Colonic mucosa (tissue), 4 donors: ENCODE results near the gene PNLDC1. TPM values are rescaled to one million over a fixed set of nuclear protein-coding genes. Genes with fewer than 3 reads are reported as not detected.

Experiments
- DNase-seq: peaks from one replicate; pipeline ENCODE4 v3.0.0-alpha.2; 2020
- H3K27ac ChIP-seq: fragments of 200-600 bp; one replicate; pipeline ENCODE4 v1.8.0; 2021
- H3K27me3 ChIP-seq: fragments of 200-600 bp; one replicate; pipeline ENCODE4 v1.8.0; 2021
- H3K36me3 ChIP-seq: fragments of 200-600 bp; one replicate; pipeline ENCODE4 v1.8.0; 2021
- H3K4me1 ChIP-seq: fragments of 200-600 bp; one replicate; pipeline ENCODE4 v1.8.0; 2021; ENCODE audit warnings: mild to moderate bottlenecking
- H3K4me3 ChIP-seq: fragments of 200-600 bp; one replicate; pipeline ENCODE4 v1.8.0; 2021
- H3K9ac ChIP-seq, 2 donors: one replicate each; pipeline ENCODE4 v1.7.0; 2013; ENCODE audit warnings: control low read depth in 2 of 2, low read depth in 2 of 2, low read length in 2 of 2
- H3K9me3 ChIP-seq: fragments of 200-600 bp; one replicate; pipeline ENCODE4 v1.8.0; 2021
- intact Hi-C: fragments of 100-400 bp; cut with DNase I; formaldehyde crosslinking; loops from one replicate; pipeline ENCODE4 v1.14.1; 2022
- total RNA-seq, 2 donors: library from RNA; stranded (reverse); fragmentation: NEBNext Ultra II Directional in 1 of 2; extraction: Animal tissue kit (Norgen Biotek cat#: 25700) in 1 of 2; gene quantifications; one replicate each; pipeline ENCODE4 v1.2.1, GENCODE V29; 2021
- TF ChIP-seq, protein P1 (sequence below): fragments of 200-600 bp; IDR thresholded peaks from one replicate; pipeline ENCODE4 v1.8.0; 2022; ENCODE audit warnings: antibody characterized with exemption, mild to moderate bottlenecking
- donor health status: healthy.
- donor health status: DM: no; HTN: no; CAD: no.
- donor health status: DM: no; HTN: no; CAD: no.

Gene PNLDC1
- total RNA-seq, 2 donors from 2014 or later = 0.72 TPM; not detected in 1

DNA sequence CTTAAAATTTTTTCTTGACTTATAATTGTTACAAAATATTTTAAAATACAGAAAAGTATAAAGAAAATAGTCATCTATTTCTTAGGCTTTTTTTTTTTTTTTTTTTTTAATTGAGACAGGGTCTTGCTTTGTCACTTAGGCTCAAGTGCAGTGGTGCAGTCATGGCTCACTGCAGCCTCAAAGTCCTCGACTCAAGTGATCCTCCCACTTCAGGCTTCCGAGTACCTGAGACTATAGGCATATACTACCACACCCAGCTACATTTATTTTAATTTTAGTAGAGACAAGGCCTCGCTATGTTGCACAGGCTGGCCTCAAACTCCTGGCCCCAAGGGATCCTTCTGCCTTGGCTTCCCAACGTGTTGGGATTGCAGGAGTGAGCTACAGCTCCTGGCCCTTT is 43.6 kb upstream of the PNLDC1 start:
- Histone ChIP-seq H3K36me3 (peaks cover 5% of the 10 kb centered on the region), H3K4me3 (no peak overlapping the region), H3K9me3 (no peaks in the 10 kb centered on the region), H3K9ac (no peak overlapping the region), H3K27me3 (no peaks in the 10 kb centered on the region), H3K27ac (no peak overlapping the region), H3K4me1 (no peaks in the 10 kb centered on the region)
- TF ChIP-seq, protein P1, sequence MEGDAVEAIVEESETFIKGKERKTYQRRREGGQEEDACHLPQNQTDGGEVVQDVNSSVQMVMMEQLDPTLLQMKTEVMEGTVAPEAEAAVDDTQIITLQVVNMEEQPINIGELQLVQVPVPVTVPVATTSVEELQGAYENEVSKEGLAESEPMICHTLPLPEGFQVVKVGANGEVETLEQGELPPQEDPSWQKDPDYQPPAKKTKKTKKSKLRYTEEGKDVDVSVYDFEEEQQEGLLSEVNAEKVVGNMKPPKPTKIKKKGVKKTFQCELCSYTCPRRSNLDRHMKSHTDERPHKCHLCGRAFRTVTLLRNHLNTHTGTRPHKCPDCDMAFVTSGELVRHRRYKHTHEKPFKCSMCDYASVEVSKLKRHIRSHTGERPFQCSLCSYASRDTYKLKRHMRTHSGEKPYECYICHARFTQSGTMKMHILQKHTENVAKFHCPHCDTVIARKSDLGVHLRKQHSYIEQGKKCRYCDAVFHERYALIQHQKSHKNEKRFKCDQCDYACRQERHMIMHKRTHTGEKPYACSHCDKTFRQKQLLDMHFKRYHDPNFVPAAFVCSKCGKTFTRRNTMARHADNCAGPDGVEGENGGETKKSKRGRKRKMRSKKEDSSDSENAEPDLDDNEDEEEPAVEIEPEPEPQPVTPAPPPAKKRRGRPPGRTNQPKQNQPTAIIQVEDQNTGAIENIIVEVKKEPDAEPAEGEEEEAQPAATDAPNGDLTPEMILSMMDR = no peak
- no peak for DNase-seq
- intact Hi-C loops = no loop called here

- Histone ChIP-seq H3K9ac (no peak overlapping the region), H3K4me1 (peaks cover 3% of the 10 kb centered on the region), H3K9me3 (no peaks in the 10 kb centered on the region), H3K36me3 (peaks cover 5% of the 10 kb centered on the region), H3K4me3 (no peak overlapping the region), H3K27ac (no peak overlapping the region), H3K27me3 (no peaks in the 10 kb centered on the region)
- intact Hi-C loops = no loop called here
- TF ChIP-seq, protein P1 = no peak
- DNase-seq = no peak
Observed at GRCh38 chr6:159758031-159759001, 41.8 kb upstream of the PNLDC1 start.

- no peak for DNase-seq
- no peak overlapping the region for H3K27ac ChIP-seq
- H3K4me3 ChIP-seq = no peak overlapping the region
- H3K27me3 ChIP-seq = no peaks in the 10 kb centered on the region
- no peaks in the 10 kb centered on the region for H3K36me3 ChIP-seq
- intact Hi-C loops = no loop called here
- TF ChIP-seq, protein P1 = no peak
- no peak overlapping the region for H3K9ac ChIP-seq
- H3K4me1 ChIP-seq = peaks cover 3% of the 10 kb centered on the region
- no peaks in the 10 kb centered on the region for H3K9me3 ChIP-seq
Observed at GRCh38 chr6:159759645-159760044, 40.4 kb upstream of the PNLDC1 start.

GRCh38 chr6:159760602-159761057 is 39.4 kb upstream of the PNLDC1 start:
- DNase-seq = no peak

GRCh38 chr6:159761129-159761872 is 38.8 kb upstream of the PNLDC1 start:
- Histone ChIP-seq H3K36me3 (no peaks in the 10 kb centered on the region), H3K27ac (peak overlapping the region; percentile 100), H3K27me3 (no peaks in the 10 kb centered on the region), H3K4me1 (peaks cover 3% of the 10 kb centered on the region), H3K9me3 (no peaks in the 10 kb centered on the region), H3K9ac (peak overlapping the region; percentile 76 to 87), H3K4me3 (peak overlapping the region; percentile 89)
- intact Hi-C loops = no loop called here
- peak; percentile 37 for DNase-seq
- TF ChIP-seq, protein P1 = no peak

More at GRCh38 chr6:159760602-159761057, 39.4 kb upstream of the PNLDC1 start:
- no peaks in the 10 kb centered on the region for H3K36me3 ChIP-seq
- intact Hi-C loops = no loop called here
- H3K4me1 ChIP-seq = peaks cover 3% of the 10 kb centered on the region
- H3K27ac ChIP-seq = peak overlapping the region; percentile 100
- peak overlapping the region in 1 of 2 donors; percentile 87 for H3K9ac ChIP-seq
- no peaks in the 10 kb centered on the region for H3K9me3 ChIP-seq
- H3K4me3 ChIP-seq = peak overlapping the region; percentile 89
- no peaks in the 10 kb centered on the region for H3K27me3 ChIP-seq
- TF ChIP-seq, protein P1 = no peak
